ENCODE results near the gene PDLIM7. TPM values are rescaled to one million over a fixed set of nuclear protein-coding genes. Genes with fewer than 3 reads are reported as not detected.

The PDLIM7 gene
- total and polyA plus RNA-seq, 10 of the 15 experiments (the other 5 are each of a cell fraction or from before 2014, with no cell fraction given) = 0.82 to 36.6 (median 19.3) TPM

- H3K79me2 ChIP-seq (ENCODE audit: control insufficient read depth, insufficient read depth, low read length) = peaks cover 14% of the 10 kb centered on the region
- BruUV-seq (replicated peaks) = no TSS peak
- RAD21 ChIA-PET (ENCODE audit: unreplicated experiment) = interaction anchor here (1.0 to 13.5 kb wide), 14 partner anchors 8 to 146 kb away, joined by 3 to 291 read pairs (median 6); partner anchors contain the start of genes GRK6 and PDLIM7
- SMC1A ChIA-PET (ENCODE audit: uncharacterized antibody, unreplicated experiment) = interaction anchor here (0.9 to 7.2 kb wide), 15 partner anchors 18 to 139 kb away, joined by 3 to 105 read pairs (median 4); partner anchors contain the start of genes F12, PDLIM7 and PFN3
- H3K4me1 ChIP-seq (ENCODE audit: control insufficient read depth, insufficient read depth, low read length) = peaks cover 32% of the 10 kb centered on the region
- no peaks in the 10 kb centered on the region for H3K9me3 ChIP-seq (replicated peaks; ENCODE audit: control insufficient read depth, insufficient read depth, low read length)
- WGBS (ENCODE audit: insufficient coverage, insufficient replicate concordance, low lambda C conversion rate, missing lambda C conversion rate) = 13% methylated on average over 20 of the region's 23 CpGs
- DNase-seq (ENCODE audit: low read depth, low spot score) = no peak
- peak; percentile 13 for ATAC-seq
- peak overlapping the region; percentile 51 for H3K9ac ChIP-seq (ENCODE audit: control insufficient read depth, insufficient read depth, low read length)
- FAIRE-seq = no peak
- CTCF ChIA-PET = interaction anchor here (1.0 to 16.4 kb wide), 11 partner anchors 10 to 129 kb away, joined by 3 to 391 read pairs (median 8); partner anchors contain the start of genes GRK6 and PFN3
- no peaks in the 10 kb centered on the region; a peak in 3 of 4 replicates for H3K36me3 ChIP-seq (ENCODE audit: control insufficient read depth in 2 of 2, insufficient read depth in 2 of 2, low read length in 1 of 2)
- no peaks in the 10 kb centered on the region for H3K27me3 ChIP-seq (replicated peaks in 1 of 2; ENCODE audit: control insufficient read depth in 2 of 2, insufficient read depth in 2 of 2, low read length in 1 of 2)
- in situ Hi-C loops (cut with MboI) (loop anchor here (5.0 kb wide), 1 partner anchor 130 kb away; no protein-coding TSS in a partner anchor), intact Hi-C loops (cut with micrococcal nuclease; ENCODE audit: unreplicated experiment) (loop anchor here (2.0 kb wide), 1 partner anchor 17 kb away; no protein-coding TSS in a partner anchor)
- peak overlapping the region; percentile 58 for H3K27ac ChIP-seq (ENCODE audit: control insufficient read depth, insufficient read depth)
- H4K20me1 ChIP-seq (ENCODE audit: control insufficient read depth, insufficient read depth) = no peaks in the 10 kb centered on the region
- peak overlapping the region; percentile 67 for H3K4me3 ChIP-seq
- POLR2A ChIA-PET = interaction anchor here (0.5 to 13.6 kb wide), 11 partner anchors 11 to 83 kb away, joined by 3 to 358 read pairs (median 7); partner anchors contain the start of genes F12 and GRK6
- no peak overlapping the region; the same call in 1 of the 2 replicates for H2AFZ ChIP-seq (ENCODE audit: control insufficient read depth, low read depth, low read length)
- peak overlapping the region; percentile 94 for H3K4me2 ChIP-seq (ENCODE audit: control insufficient read depth, insufficient read depth)
- TF ChIP-seq KAT2A (conservative IDR thresholded peaks at IDR 0.05; ENCODE audit: control insufficient read depth, low read depth, low read length) (no peak), SIN3A (IDR thresholded peaks at IDR 0.05; ENCODE audit: low read depth, low read length) (no peak), ZNF24 (IDR thresholded peaks at IDR 0.05) (no peak), ZNF687 (IDR thresholded peaks at IDR 0.05) (no peak), FOXK2 (IDR thresholded peaks at IDR 0.05) (no peak), PML (IDR thresholded peaks at IDR 0.05; ENCODE audit: low read length) (no peak), USF2 (IDR thresholded peaks at IDR 0.05; ENCODE audit: borderline replicate concordance, low read depth, low read length) (no peak), IKZF1 (conservative IDR thresholded peaks at IDR 0.05) (peak; percentile 57), SKIL (IDR thresholded peaks at IDR 0.05; ENCODE audit: low read depth, poor library complexity, severe bottlenecking) (no peak), EED (IDR thresholded peaks at IDR 0.05; ENCODE audit: low read depth) (no peak), ZNF384 (IDR thresholded peaks at IDR 0.05; ENCODE audit: borderline replicate concordance, low read depth, low read length) (no peak), POU2F2 (IDR thresholded peaks at IDR 0.05; ENCODE audit: borderline replicate concordance, low read depth, low read length) (peak; percentile 11; the same call in 1 of the 3 replicates), ZZZ3 (IDR thresholded peaks at IDR 0.05; ENCODE audit: control insufficient read depth, insufficient read length, low read depth) (no peak), BCL11A (IDR thresholded peaks at IDR 0.05; ENCODE audit: low read depth, low read length) (no peak), YY1 (IDR thresholded peaks at IDR 0.05; ENCODE audit: low read depth, low read length) (no peak), LARP7 (IDR thresholded peaks at IDR 0.05) (no peak; the same call in 1 of the 2 replicates), SRF (IDR thresholded peaks at IDR 0.05; ENCODE audit: low read depth in 2 of 2, low read length in 2 of 2) (no peak), JUND (IDR thresholded peaks at IDR 0.05; ENCODE audit: low read depth, low read length) (no peak)
Measured at GRCh38 chr5:177447611-177448243, 49.7 kb downstream of the PDLIM7 start.

All from GM12878 (cell line).